RWPE1 (cell line): Measurements from ENCODE around the gene KRT39.

Experiments used
- CTCF ChIA-PET: fragments of 350-600 bp; sonication (Branson Sonifier 250); formaldehyde crosslinking; extraction: SDS; loops from one replicate; lab custom pipeline; 2021; lab: Yijun Ruan, JAX
- POLR2A ChIA-PET: fragments of 400-600 bp; formaldehyde crosslinking; extraction: SDS; loops from one replicate; lab custom pipeline; 2020; ENCODE audit warnings: antibody characterized with exemption; ENCODE audit not compliant: low non-redundant PET; lab: Yijun Ruan, JAX
- DNase-seq: peaks from one replicate; pipeline ENCODE4 v3.0.0; 2012; ENCODE audit warnings: low spot score
- H3K27ac ChIP-seq: fragments of 450-650 bp; 2 replicates; pipeline ENCODE4 v1.5.1; 2017
- CTCF ChIP-seq: fragments of 450-650 bp; conservative IDR thresholded peaks from 2 replicates; pipeline ENCODE4 v1.5.1; 2017; ENCODE audit warnings: low read depth, mild to moderate bottlenecking

KRT39 gene

DNA sequence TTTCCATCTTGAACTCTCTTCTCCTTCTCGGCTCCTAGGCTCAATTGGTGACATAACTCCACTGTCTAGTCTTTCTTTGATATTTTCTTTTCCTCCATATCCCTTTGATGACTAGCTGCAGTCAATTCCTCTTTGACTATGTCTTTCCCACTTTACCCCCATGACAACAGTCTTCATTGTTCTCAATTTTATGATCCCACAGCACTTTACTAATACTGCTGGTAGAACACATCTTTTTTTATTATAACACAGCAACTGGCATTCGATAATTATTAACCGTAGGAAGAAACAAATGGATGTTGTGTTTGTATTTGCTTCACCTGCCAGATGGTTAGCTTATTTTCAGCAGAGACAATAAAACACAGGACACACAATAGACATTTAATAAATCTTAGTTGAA is 25.9 kb upstream of the KRT39 start:
- no peak for TF ChIP-seq CTCF
- ChIA-PET CTCF (no interaction called here), POLR2A (no interaction called here)
- no peak overlapping the region for H3K27ac ChIP-seq
- DNase-seq = no peak

GRCh38 chr17:40986920-40987319 is 20.2 kb upstream of the KRT39 start:
- DNase-seq = no peak
- ChIA-PET CTCF (no interaction called here), POLR2A (no interaction called here)
- no peak for TF ChIP-seq CTCF
- no peak overlapping the region for H3K27ac ChIP-seq

GRCh38 chr17:40984226-40984625 is 17.5 kb upstream of the KRT39 start, which contains the start of gene KRT40:
Gene KRT40 (minus strand): TSS chr17:40984326. CDS start chr17:40984273, 53 bp downstream.
- POLR2A ChIA-PET = no interaction called here
- no peak for DNase-seq
- CTCF ChIA-PET = no interaction called here
- no peak for TF ChIP-seq CTCF
- H3K27ac ChIP-seq = no peak within 1 kb of the TSS

GRCh38 chr17:40981115-40981514 is 14.4 kb upstream of the KRT39 start:
- no peak for TF ChIP-seq CTCF
- ChIA-PET POLR2A (no interaction called here), CTCF (interaction anchor here (0.7 kb wide), 1 partner anchor 14 kb away, joined by 3 read pairs; the partner anchor contains the start of gene KRT39)
- no peak overlapping the region for H3K27ac ChIP-seq
- no peak for DNase-seq

DNA sequence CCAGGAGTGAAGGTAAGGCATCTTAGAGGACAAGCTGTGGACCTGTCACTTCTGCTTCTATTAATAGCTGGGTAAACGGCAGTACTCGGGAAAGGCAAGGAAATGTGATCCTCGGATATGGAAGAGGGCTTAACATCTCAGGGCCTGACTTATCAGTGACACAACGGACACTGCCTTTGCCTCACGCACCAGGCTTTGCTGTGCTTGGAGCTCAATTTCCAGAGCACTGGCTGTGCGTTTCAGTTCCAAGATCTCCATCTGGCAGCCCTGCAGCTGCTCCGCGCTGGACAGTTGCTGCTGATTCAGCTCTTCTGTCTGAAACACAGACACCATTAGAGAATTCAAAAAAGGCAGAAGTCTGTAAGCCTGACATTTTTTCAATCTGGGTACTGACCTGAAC is 13.8 kb upstream of the KRT39 start:
- ChIA-PET POLR2A (no interaction called here), CTCF (no interaction called here)
- TF ChIP-seq CTCF = no peak
- DNase-seq = no peak
- H3K27ac ChIP-seq = no peak overlapping the region

- ChIA-PET POLR2A (no interaction called here), CTCF (no interaction called here)
- no peak overlapping the region for H3K27ac ChIP-seq
- no peak for TF ChIP-seq CTCF
- no peak for DNase-seq
These were observed 13.4 kb upstream of the KRT39 start for GRCh38 chr17:40980117-40980516.
